ENCODE results near the gene ATG2B.

The ATG2B gene

DNA sequence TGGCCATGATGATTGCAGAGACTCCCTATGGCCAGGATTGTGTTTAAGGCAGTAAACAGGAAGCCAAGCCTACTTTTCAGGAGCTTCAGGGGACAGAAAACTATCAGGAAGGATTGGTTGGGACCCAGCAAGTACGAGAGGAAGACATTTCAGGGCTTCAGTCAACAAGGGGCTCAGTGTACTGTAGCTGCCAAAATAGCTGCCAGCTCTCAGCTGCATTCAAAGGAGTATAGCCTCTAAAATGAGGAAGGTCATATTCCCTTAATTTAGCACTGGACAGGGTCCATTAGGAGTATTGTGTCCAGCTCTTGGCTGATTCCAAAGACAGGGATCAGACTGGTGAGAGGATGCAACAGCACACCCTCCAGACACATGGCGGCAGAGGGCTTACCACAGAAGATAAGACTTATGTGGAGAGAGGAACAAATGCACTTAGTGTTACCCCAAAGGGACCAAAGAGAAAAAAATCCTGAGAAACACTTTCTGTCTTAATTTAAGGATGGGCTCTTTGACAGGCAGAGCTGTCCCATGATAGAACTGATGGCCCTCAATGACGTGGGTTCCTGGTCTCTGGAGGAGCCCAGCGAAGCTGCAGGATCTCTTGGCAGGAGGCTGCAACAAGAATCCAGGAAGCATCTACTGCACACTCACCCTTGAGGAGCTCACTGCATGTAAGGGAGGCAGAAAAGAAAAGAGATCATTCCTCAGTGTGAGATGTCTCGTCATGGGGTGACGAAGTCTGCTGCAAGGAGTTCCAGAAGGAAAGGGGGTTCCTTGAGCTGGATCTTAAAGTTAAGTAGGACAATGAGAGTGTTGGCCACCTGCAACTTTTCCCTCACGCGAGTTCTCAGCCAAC lies 92.3 kb downstream of the ATG2B start:
- no peak for DNase-seq

DNA sequence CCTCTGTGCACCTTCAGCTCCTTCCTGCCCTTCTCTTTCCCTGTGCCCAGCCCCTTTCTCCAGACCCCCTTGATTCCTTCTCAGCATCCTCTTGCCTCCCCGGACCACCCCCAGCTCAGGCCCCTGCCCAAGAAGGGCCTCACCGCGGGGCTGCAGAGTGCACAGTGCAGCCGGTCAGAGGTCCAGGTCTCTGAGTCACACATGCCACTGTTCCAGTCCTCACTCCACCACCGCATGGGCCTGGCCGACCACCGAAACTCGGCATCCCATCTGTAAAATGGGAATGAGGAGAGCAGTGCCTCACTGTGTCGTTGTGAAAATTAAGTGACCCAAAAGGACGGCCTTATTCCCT lies 93.8 kb downstream of the ATG2B start:
- no peak for DNase-seq

DNA sequence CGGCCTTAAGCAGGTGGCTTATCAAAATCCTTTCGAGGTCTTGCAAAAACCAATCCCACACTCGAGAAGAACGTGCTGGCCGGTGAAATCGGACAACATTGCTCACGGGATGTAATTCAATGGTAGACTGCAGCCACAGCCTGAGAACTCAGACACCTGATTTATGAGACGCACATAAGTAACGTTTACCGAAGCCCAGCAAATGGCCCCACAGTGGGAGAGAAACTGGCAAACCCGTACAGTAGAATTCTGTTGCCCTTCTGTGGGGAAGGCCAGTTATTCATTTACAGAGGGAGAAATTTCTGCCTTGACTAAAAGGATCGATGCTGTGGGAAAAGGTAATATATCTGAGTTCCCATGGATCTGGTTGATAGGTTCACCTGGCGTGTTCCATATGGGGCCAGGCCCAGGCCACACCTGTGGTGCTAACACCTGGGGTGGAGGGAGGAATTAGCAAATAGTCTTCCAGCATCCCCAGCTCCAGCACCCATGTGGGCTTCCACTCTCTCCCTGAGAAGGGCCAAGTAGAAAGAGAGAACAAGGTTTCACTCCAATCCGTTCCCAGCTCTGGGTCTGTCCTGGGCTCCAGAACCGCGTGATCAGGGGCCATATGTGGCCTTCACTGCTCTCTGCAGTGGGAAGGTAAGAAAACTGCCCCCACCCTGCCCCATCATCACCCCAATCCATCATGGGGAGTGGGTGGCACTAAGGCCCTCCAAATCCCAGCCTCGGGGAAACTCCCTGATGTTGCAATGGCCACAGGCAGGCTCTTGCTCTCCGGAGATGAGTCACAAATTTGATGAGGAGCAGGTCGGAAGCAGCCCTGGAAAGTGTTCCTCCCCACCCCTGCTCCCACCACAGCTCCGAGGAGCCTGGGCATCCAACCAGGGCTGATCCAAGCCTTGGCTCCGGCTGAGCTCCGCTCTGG lies 94.4 kb downstream of the ATG2B start:
- no peak for DNase-seq

DNA sequence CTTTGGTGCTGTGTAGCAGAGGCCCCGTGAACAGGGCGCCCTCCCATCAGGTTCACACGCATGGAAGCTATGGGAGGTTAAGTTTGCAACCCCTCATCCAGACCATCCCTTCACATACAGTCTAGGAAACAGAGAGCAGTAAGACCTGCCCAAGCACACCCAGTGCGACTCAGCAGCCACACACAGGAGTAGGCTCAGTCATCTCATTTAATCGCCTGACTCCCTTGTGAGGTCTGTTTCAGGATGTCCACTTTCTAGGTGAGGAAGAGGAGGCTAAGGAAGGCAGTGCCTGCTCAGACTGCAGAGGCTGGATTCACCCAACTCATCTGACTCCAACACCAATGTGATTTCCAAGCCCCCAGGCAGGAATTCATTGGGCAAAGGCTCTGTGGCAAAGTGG lies 95.2 kb downstream of the ATG2B start:
- no peak for DNase-seq

DNA sequence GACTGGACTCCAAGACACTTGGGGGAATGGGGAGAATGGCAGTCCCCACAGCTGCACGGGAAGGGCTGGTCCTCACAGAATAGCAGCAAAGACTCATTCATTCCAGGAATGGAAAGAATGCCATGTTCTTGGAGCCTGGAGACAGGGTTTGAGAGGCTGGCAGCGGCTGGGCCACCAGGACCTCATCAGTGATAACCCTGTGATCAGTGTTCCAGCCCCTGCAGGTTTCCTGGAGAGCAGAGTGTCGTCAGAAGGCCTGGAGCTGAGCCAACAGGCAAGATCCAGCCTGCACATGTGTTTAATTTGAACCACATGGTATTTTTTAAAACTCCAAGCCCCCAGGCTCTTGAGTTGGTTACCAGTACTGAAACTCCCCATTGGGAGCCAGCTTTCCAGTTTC lies 95.8 kb downstream of the ATG2B start:
- DNase-seq = no peak

DNA sequence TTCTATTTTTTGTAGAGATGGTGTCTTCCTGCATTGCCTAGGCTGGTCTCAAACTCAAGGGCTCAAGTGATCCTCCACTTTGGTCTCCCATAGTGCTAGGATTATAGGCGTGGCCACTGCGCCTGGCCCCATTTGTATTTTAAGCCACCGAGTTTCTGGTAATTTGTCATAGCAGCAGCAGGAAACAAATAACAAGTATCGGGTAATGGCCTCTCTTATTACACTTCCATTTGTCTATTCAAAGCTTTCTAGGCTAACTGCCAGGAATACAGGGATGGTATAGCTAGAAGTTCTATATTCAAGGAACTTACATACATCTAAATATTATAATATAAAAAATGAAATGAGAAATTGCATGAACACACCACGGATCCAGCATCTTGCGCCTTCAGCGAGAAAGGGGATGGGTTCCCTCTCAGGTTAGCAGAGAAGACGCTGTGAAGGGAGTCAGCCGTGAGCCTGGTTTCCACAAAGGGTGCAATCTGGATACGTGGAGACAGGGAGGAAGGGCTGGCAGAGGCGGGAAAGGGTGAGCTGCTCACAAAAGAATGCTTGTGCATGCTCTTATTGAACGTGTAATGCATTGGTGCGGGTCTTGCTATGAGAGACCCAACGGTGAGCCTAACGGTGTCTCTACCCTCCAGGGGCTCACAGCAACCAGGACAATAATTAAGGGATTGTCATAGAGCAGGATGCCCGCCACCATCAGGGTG lies 97.6 kb downstream of the ATG2B start:
- peak; percentile 55 for DNase-seq

DNA sequence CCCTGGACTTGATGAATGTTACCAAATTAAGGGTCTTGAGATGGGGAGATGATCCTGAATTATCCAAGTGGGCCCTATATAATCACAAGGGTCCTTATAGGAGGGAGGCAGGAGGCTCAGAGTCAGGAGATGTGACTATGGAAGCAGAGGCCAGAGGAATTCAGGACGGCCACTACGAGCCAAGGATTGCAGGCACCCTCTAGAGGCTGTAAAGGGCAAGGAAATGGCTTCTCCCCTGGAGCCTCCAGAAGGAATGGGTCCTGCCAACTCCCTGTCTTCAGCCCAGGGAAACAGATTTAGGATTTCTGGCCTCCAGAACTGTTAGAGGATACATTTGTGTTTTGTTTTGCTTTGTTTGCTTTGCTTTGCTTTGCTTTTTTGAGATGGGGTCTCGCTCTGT lies 98.3 kb downstream of the ATG2B start:
- no peak for DNase-seq

DNA sequence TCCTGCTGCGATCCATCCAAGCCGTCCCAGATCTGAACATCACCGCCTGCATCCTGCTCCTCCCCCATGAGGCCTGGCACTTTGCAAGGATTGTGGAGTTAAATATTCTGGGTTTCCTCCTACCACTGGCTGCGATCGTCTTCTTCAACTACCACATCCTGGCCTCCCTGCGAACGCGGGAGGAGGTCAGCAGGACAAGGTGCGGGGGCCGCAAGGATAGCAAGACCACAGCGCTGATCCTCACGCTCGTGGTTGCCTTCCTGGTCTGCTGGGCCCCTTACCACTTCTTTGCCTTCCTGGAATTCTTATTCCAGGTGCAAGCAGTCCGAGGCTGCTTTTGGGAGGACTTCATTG lies 99.0 kb downstream of the ATG2B start:
- no peak for DNase-seq

DNA sequence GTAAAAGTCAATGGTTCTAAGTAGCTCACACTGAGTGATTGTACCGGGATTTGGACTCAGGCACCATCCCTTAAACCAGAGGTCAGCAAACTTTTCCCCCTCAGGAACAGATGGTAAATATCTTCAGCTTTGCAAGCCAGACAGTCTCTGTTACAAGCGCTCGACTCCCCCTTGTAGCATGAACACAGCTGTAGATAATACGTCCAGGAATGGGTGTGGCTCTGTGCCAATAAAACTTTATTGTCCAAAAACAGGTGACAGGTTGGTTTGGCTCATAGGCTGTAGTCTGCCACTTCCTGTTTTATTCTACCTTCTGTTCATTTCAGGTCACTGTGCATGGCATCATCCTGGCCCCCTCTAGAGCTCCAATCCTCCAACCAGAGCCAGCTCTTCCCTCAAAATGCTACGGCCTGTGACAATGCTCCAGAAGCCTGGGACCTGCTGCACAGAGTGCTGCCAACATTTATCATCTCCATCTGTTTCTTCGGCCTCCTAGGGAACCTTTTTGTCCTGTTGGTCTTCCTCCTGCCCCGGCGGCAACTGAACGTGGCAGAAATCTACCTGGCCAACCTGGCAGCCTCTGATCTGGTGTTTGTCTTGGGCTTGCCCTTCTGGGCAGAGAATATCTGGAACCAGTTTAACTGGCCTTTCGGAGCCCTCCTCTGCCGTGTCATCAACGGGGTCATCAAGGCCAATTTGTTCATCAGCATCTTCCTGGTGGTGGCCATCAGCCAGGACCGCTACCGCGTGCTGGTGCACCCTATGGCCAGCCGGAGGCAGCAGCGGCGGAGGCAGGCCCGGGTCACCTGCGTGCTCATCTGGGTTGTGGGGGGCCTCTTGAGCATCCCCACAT lies 99.6 kb downstream of the ATG2B start:
- DNase-seq = no peak

DNA sequence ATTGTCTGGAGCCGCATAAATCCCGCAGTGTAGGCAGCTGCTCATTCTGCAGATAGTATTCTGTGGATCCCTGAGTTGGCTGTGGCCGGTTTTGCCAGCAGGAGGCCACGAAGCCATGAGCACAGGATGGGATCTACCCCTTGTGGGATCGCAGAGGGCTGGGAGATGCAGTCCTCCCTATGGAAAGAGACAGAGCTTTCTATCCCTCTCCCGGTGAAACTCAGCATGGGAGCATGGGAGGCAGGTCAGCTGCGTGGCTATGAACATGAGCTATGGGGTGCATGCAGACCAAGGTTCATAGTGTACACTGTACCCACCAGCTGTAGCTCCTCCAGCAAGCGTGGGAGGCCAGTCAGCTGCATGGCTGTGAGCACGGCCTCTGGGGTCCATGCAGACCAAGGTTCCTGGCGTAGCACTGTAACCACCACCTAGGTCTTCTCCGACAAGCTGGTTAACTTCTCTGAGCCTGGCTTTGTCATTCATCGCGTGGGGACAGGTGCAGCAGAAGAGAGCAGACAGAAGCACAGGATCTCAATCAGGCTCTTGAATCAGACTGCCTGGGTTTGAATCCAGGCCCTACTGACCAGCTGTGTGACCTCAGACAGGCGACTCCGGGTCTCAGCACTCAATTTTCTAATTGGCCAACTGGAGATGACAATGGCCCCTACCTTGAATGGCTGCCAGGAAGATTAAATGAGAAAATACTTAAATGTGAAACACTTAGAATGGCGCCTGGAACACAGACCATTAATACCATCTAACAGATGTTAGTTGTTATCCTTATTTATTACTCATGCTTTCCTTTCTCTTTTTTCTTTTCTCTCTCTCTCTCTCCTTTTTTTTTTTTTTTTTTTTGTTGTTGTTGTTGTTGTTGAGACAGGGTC lies 101.1 kb downstream of the ATG2B start:
- no peak for DNase-seq

DNA sequence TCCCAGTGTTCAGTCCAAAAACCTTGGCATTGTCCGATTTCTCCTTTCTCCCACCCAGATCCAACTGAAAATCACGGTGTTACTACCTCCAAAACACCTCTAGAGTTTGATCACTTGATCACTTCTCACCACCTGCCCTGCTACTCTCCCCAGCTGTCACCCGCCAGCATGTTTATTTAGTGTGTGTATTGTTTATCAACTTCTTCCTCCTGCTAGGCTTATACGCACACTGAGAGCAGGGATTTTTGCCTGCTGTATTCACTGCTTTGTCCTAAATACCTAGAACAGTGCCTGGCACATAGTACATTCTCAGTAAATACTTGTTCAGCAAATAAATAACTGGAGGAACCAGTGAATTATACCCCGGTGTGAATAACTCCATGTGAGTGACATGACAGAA lies 102.1 kb downstream of the ATG2B start:
- DNase-seq = no peak

DNA sequence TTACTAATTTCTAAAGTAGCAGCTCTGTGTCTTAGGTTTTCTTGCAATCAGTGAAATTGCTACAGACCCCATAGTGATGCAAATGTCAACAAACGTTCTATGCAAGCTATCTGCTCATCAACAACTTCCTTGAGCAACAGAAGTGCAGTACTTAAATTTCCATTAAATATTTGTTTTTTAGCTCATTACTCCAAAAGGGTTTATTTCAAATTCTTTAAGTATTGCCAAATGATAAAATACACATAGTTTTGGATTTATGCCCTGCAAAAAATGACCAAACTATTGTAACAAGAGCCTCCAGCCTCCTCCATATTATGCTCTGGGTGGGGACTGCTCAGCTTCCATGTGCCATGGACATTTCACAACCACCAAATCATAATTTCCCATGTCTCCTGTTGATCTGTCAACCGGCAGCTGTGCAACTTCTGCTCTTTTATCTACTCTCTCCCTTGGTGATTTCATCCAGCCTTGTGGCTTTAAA lies 102.8 kb downstream of the ATG2B start:
- no peak for DNase-seq

DNA sequence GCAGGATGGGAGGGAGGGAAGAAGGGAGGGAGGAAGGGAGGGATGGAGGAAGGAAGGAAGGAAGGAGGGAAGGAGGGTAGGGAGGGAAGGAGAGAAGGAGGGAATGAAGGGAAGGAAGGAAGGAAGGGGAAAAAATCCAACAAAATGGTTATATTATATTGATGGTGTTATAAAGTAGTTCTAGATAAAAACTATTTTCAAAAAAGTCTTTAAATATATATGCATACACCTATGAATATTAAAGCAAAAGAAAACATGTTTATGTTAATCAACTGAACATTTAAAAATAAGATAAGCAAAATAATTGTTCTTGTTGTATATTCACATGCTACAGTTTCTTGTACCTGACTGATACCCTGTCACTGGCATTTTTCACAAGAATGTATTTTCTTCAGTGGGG lies 105.2 kb downstream of the ATG2B start:
- DNase-seq = no peak

DNA sequence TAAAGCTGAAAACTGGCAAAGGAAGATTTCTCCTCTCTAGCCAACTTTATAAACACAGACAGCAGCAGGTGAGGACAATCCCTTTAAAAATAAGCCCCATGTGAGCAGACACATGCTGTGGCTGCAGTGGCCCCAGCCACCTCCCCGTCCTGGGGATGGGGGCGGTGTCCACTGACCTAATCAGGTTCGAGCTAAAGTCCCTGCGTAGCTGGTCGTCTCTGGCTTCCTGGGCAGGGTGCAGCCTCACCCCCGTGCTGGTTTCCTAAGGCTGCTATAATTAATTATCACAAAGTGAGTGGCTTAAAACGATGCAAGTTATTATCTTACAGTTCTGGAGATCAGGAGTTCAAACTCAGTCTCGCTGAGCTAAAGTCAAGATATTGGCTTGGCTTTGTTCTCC lies 106.1 kb downstream of the ATG2B start:
- no peak for DNase-seq

DNA sequence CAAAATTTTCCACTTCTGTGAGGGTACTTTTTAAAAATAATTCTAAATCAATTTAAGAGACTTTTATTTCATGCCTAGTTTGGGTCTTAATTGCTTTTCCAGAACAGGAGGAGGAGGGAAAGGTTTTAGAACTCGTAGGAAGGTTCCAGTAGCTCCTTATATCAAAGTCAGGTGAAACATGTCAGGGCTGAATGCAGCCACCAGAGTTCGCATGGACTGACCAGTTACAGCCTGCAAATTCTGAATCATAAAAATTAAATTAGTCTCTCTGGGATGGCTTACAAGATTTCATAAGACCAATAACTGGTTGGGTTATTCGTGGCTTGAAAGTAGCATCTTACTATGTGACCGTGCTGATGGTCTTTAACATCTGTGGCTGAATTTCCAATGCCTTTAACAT lies 106.7 kb downstream of the ATG2B start:
- DNase-seq = no peak

DNA sequence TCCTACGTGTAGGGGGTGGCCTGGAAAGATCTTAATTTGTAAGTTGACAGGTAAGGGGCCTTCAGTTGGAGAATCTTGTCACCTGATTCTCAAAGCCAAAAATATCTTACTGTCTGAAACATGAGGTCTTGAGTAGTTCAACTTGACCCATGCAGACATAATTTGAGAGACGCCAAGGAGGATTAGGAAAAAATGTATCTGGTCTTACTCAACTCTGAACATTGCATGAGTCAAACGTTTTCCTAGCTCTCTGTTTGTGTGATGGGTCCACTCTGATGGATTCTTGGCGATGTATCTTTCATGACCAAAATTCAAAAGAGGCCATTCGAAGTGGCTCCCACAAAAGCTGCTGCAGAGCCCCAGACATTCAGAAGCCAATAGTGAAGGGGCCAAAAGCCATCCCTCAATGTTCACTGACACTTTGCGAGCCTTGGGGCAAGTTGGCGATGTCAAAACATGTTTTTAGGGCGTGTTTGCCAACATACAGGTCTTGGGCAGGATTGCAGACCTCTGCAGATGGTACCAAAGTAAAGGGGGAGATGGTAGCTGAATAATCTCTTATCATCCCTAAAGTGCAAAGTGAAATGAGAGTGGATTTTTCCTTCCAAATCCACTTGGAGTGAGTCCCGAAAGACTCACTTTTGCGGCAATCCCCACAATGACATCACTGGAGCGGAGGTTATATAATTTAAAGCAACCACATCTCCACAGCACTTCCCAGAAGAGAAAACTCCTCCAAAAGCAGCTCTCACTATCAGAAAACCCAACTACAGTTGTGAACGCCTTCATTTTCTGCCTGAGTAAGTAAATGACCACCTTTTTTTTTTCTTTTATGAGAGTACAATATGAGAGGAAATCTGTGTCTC lies 107.4 kb downstream of the ATG2B start, which contains the start of gene BDKRB1:
BDKRB1 (plus strand) TSS at position 710 of the 866 bp plus-strand sequence. CDS start 7,473 bp downstream, outside the sequence.
- no peak for DNase-seq

DNA sequence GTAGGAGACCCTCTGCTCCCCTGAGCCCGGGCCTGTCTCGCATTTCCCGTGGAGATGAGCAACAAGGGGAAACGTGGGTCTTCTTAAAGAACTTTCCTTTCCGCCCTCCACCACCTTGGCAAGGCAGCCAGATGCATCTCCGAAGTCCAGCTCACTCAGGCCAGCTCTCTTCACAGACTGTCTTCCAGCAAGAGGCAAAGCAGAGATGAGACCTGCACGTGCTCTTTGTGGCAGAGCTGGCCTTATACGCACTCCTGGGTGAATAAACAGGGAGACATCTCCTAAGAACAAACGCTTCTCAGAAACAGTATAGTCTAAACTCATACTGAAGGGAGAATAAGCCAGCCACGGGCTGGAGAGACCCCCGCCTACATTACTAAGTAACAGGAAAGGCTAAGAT lies 108.5 kb downstream of the ATG2B start:
- DNase-seq = no peak

DNA sequence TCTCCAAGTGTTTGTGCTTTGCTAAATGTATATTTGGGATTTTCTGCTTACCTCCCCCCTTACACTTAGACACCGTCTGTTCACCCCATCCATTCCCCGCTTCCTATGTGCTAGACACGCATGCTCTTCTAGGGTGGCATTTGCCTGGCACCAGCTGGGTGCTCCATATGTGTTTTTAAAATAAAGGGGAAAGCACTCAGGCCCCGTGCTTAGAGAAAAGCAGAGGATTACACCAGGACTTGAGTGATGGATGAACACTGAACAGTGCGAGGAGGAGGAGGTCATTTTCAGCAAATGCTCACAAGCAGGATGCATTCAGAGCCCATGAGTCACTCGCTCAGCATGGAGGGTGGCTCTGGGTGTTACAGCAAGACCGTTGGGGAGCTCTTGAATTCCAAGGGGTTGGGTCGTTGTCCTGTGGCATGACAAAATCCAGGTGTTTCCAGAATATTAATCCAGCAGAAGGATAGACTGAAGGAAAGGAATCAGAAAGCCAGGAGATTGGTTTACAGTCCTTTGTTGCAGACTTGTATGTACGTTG lies 110.1 kb downstream of the ATG2B start:
- no peak for DNase-seq

DNA sequence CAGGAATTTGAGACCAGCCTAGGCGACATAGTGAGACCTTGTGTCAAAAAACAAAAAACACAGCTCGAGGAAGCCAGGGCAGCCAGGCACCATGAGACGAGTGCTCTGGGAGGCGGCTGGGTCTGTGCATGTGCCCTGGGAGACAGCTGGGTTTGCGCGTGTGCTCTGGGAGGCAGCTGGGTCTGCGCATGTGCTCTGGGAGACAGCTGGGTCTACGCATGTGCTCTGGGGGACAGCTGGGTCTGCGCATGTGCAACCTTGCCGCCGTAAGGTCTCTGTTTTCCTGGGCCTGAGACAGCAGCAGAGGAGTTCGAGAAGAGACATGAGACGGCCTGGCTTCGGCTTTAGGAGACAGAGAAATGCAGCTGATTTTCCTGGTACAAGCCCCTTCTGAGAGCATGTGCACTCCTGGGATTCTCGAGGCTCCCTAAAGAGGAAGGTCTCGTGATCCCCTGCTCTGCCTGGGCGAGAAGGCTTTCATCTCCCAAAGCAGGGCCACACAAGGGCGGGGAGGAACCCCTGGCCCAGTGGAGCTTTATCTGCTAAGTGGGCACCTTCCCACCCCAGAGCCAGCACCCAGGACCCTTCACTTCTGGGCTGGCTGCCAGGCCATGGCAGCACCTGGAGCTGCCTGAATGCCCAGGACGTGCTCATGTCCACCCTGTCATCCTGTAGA lies 110.7 kb downstream of the ATG2B start:
- peak; percentile 65 for DNase-seq

All from NCI-H1092 (cell line).